Measurements from ENCODE around the gene SLC39A2.
A peak's percentile ranks its signal among the peaks of the same experiment; 100 is the strongest.
"Not testable (repeated sequence)": the region's sequence is repeated elsewhere in the genome, so short reads cannot be mapped to it uniquely, and the experiment has no call there.

Gene SLC39A2

DNA sequence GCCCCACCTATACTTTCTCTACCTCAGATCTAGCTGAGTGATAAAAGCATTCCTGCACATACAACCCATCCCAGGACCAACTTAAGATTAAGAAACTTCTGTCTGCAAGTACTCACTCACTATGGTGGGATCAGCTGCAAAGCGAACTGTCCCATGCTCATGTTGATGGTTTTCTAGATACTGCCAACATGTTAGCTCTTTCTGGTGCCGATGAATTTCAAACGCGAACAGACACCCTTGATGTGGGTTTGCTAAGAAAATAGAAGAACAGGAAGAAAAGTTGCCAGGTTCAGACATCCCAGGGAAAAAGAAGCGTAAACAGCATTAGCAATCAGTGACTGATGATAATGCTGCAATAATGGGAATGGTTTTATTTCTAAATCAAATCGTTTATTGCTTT is 1.5 kb upstream of the SLC39A2 start:
- no peak for DNase-seq

- no peak for DNase-seq
These were observed 954 bp upstream of the SLC39A2 start for GRCh38 chr14:20998139-20998538.

GRCh38 chr14:20999591-20999990 is 498 bp downstream of the SLC39A2 start:
- no peak for DNase-seq

DNA sequence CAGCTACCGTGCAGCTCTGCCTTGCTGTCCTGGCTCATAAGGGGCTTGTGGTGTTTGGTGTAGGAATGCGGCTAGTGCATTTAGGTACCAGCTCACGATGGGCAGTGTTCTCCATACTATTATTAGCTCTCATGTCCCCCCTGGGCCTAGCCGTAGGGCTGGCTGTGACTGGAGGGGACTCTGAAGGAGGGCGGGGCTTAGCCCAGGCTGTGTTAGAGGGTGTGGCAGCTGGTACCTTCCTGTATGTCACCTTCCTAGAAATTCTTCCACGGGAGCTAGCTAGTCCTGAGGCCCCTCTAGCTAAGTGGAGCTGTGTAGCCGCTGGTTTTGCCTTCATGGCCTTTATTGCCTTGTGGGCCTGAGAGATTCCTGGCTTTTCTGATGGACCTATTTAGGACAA is 2.1 kb downstream of the SLC39A2 start:
- DNase-seq: no peak

- no peak for DNase-seq
These were observed 4.8 kb downstream of the SLC39A2 start for GRCh38 chr14:21003788-21004346.

- not testable (repeated sequence) for DNase-seq
These were observed 10.6 kb downstream of the SLC39A2 start for GRCh38 chr14:21009721-21010120.

- no peak for DNase-seq
These were observed 12.0 kb downstream of the SLC39A2 start for GRCh38 chr14:21011136-21011535.

- peak; percentile 90 for DNase-seq
These were observed 15.7 kb downstream of the SLC39A2 start for GRCh38 chr14:21014761-21015190.

DNA sequence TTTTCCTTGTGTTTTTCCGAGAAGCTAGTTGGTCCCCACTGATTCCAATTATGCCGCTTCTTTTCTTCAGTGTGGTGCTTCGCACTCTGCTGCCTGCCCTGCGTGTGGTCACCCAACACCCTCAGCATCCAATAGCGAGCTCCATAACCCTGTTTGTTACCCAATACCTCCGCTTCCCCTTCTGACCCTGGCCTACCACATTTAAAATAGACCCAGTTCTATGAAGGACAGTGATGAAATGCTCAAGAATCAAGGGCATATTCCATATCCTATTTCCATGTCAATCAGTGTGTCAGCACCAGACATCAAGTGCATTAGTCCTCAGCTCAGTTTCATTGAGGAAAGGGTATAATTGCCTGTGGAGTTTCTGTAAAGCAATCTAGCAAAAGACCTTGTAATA is 16.2 kb downstream of the SLC39A2 start:
- DNase-seq: no peak

- no peak for DNase-seq
These were observed 17.5 kb downstream of the SLC39A2 start for GRCh38 chr14:21016413-21017190.

GRCh38 chr14:21017528-21018245 is 18.6 kb downstream of the SLC39A2 start:
- no peak for DNase-seq

GRCh38 chr14:21018286-21018685 is 19.2 kb downstream of the SLC39A2 start:
- no peak for DNase-seq

GRCh38 chr14:21018781-21019180 is 19.7 kb downstream of the SLC39A2 start:
- no peak for DNase-seq

GRCh38 chr14:21019366-21019765 is 20.3 kb downstream of the SLC39A2 start:
- DNase-seq: no peak

DNA sequence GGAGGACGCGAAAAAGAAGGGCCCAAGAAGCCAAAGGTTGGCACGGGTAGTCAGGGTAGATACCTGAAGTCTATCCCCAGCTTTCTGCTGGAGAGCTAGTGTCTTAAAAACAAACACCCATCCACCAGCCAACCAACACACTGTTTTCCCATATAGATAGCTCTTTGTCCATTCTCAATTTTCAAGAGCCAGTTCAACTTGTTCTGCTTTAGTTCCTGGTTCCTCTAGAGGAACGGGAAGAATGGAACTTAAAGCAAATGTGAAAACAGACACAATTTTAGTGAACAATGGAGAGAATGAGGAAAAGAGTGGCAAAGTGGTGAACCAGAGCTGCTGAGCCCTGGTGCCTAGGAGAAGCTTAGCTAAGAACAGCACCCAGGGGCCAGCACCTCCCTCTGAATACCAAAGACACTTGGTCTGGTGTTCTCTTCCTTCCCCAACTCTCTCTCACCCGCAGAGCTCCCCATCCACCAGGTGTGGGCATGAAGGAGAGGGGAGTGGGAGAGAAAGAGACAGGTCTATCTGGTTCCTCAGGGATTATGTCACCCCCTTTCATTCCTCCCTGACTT is 22.0 kb downstream of the SLC39A2 start:
- DNase-seq: no peak

- DNase-seq: no peak
These were observed 23.6 kb downstream of the SLC39A2 start for GRCh38 chr14:21022686-21023085.

DNA sequence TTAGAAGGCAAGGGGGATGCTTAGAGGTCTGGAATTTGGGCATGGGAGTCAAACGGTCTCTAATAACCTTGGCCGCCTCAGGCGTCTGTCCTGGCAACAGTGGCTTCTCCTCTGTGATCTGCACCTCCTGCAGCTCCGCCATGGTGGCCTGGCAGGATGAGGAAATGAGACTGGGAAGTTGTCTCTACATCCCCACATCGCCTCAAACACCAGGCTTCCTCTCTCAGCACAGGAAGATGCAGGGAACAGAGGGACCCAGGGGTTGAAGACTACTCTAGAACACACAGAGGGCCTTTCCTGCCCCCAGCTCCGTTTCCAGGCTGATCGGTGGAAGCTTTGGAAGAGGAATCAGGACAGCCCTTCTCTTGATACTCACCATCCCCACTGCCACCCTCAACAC is 24.1 kb downstream of the SLC39A2 start:
- no peak for DNase-seq

DNA sequence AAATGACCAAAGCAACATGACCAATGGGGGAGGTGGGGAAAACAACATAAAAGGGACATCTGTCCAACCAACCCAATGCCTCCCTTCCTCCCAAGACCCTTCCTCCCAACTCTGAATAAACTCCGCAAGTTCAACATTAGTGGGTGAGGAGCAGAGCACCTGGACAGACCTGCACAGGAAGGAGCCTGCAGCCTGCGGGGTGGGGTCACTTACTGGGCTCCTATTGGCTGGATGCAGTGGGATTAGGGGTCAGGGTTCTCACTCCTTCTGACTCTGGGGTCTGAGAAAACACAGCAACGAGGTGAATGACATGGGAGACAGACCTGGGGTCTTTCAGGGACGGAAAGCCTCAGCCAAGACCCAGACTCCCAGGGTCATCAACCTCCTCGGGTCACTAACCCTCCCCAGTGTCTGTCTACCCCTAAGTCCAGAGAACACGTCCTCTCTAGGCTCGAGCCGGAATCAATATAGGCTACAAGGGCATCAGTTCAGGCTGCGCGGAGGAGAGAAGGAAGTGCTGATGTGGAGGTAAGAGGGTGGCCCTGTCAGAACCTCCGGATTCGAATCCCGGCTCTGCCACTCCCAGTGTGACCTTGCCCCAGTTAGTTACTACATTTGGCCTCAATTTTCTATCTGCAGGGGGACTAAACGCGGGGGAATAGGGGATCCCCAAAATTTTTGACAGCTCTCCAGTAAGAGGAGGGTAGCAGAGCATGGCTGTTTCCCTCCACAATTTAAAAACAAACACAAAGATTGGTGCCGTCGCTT is 24.9 kb downstream of the SLC39A2 start:
- no peak for DNase-seq

DNA sequence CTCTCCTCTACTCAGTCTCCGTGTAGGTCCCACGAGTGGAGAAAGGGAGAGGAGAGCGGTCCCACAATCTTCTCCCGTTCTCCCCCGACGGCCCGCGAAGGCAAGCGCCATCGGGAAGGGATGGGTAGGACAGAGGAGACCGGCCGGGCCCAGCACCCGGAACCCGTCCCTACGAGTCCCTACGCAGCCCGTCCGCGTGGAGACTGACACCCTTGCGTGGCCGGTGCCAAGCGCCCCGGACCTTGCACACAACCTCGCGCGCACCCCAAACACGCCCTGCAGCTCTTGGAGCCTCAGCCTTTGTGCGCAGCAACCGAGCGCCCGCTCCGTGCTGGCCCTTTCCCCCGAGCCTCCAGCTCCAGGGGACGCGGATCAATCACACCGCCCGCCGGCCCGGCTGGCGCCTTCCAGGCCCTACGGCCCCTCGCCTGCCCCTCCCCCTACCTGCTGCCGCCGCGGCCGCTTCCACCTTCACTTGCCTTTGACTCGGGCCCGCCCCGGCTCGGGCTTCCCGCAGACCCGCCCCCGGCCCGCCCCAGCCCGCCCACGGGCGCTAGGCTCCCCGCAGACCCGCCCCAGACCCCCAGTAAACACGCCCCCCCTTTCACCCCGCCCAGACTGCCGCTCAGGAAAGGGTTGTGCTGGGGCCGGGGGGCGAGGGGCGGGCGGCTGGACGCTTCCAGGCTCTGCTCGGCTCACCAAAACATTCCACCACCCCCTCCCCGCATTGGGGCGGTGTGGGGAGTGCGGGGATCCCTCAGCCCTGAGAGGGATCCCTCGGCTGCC is 25.7 kb downstream of the SLC39A2 start, which contains the start of gene NDRG2:
NDRG2 (minus strand) TSS at position 477 of the 786 bp plus-strand sequence. CDS start 1,746 bp downstream, outside the sequence.
- DNase-seq: peak; percentile 80

DNA sequence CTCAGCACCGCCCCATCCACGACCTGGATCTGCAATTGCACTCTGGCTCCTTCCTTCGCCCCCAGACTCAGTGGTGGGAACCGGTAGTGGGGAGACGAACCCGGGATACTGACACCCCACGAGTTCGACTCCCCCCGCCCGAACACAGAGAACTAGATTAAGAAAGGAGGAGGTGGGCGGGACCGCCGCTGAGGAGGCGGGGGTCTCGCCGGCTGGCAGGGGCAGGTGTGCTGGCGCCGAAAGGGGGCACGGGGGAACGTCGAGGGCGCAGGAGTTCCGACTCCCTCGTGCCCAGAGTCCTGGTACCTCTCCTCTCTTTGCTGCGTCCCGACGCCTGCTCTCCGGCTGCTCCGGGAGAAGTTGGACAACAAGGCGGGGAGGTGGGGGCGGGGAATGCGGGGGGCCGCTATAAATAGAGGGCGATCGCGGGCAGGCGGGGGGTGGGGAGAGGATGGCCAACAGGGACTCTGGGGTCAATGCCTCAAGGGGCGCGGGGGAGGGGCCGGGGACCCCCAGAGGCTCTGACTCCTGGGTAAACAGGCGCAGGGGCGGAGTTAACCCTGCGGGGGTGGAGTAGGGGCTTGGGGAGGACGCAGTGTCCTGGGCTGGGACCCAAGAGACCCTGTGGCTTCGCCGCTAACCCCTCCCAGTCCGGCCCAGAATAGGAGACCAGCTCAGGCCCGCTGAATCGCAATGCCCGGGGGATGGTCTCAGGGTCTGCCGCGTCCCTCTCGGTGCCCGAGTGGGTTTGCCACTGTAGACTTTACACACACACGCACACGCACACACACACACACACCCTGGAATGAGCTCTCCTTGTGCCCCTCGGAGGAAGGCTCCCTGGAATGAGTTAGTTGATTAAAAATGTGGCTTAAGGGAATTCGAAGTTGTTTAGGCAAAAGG is 26.5 kb downstream of the SLC39A2 start:
- no peak for DNase-seq
